Breast epithelium (tissue), 3 donors: ENCODE data around the gene KANSL2.

Source experiments
- CTCF ChIP-seq, 3 donors: fragments of 450-650 bp; IDR thresholded peaks; one replicate each; pipeline ENCODE4 v1.5.1; 2016 to 2017; ENCODE audit warnings: antibody characterized with exemption in 3 of 3, mild to moderate bottlenecking in 3 of 3, moderate library complexity in 3 of 3
- POLR2A ChIP-seq: fragments of 450-650 bp; IDR thresholded peaks from one replicate; pipeline ENCODE4 v1.6.1; 2016; ENCODE audit warnings: antibody characterized with exemption, mild to moderate bottlenecking, moderate library complexity

GRCh38 chr12:48680861-48681260, 1.2 kb downstream of the KANSL2 start:
- TF ChIP-seq CTCF (IDR thresholded peaks at IDR 0.05): no peak
- TF ChIP-seq POLR2A: no peak
